ENCODE results near the gene C4orf50.

Gene C4orf50

GRCh38 chr4:5869966-5870619, 148.1 kb downstream of the C4orf50 start:
- H3K4me3 ChIP-seq (ENCODE audit: insufficient read depth, low read length, poor library complexity, severe bottlenecking), result no peak overlapping the region
- no peaks in the 10 kb centered on the region for H3K36me3 ChIP-seq (ENCODE audit: low read length)
- no peaks in the 10 kb centered on the region for H3K79me2 ChIP-seq (ENCODE audit: insufficient read depth, low read length)
- H3K9ac ChIP-seq (ENCODE audit: low read length), result no peak overlapping the region
- H4K20me1 ChIP-seq (ENCODE audit: low read depth, low read length), result no peaks in the 10 kb centered on the region
- no peaks in the 10 kb centered on the region for H3F3A ChIP-seq (ENCODE audit: insufficient read depth)
- no peak overlapping the region for H2AFZ ChIP-seq (ENCODE audit: low read depth, low read length, severe bottlenecking)
- H3K9me2 ChIP-seq (replicated peaks; ENCODE audit: insufficient read depth, low read length), result no peaks in the 10 kb centered on the region
- H3K4me2 ChIP-seq (ENCODE audit: low read depth, low read length, poor library complexity, severe bottlenecking), result no peak overlapping the region
- H3K27me3 ChIP-seq (ENCODE audit: low read length), result no peaks in the 10 kb centered on the region
- H3K9me3 ChIP-seq (ENCODE audit: insufficient read depth, low read length), result no peaks in the 10 kb centered on the region
- H3K27ac ChIP-seq (ENCODE audit: low read depth, low read length), result no peak overlapping the region
- TF ChIP-seq EZH2phosphoT487 (conservative IDR thresholded peaks at IDR 0.05; ENCODE audit: low read length) (no peak), CTCF (IDR thresholded peaks at IDR 0.05; ENCODE audit: insufficient read depth, low read length, poor library complexity, severe bottlenecking) (no peak)

GRCh38 chr4:5867866-5868265, 150.4 kb downstream of the C4orf50 start:
- no peaks in the 10 kb centered on the region for H3K9me3 ChIP-seq (ENCODE audit: insufficient read depth, low read length)
- no peaks in the 10 kb centered on the region for H3F3A ChIP-seq (ENCODE audit: insufficient read depth)
- TF ChIP-seq EZH2phosphoT487 (conservative IDR thresholded peaks at IDR 0.05; ENCODE audit: low read length) (no peak), CTCF (IDR thresholded peaks at IDR 0.05; ENCODE audit: insufficient read depth, low read length, poor library complexity, severe bottlenecking) (no peak)
- no peak overlapping the region for H2AFZ ChIP-seq (ENCODE audit: low read depth, low read length, severe bottlenecking)
- no peaks in the 10 kb centered on the region for H4K20me1 ChIP-seq (ENCODE audit: low read depth, low read length)
- H3K9ac ChIP-seq (ENCODE audit: low read length), result no peak overlapping the region
- no peak overlapping the region for H3K27ac ChIP-seq (ENCODE audit: low read depth, low read length)
- no peak overlapping the region for H3K4me2 ChIP-seq (ENCODE audit: low read depth, low read length, poor library complexity, severe bottlenecking)
- H3K79me2 ChIP-seq (ENCODE audit: insufficient read depth, low read length), result no peaks in the 10 kb centered on the region
- H3K36me3 ChIP-seq (ENCODE audit: low read length), result no peaks in the 10 kb centered on the region
- no peaks in the 10 kb centered on the region for H3K27me3 ChIP-seq (ENCODE audit: low read length)
- H3K4me3 ChIP-seq (ENCODE audit: insufficient read depth, low read length, poor library complexity, severe bottlenecking), result no peak overlapping the region
- H3K9me2 ChIP-seq (replicated peaks; ENCODE audit: insufficient read depth, low read length), result no peaks in the 10 kb centered on the region

- no peak overlapping the region for H3K9ac ChIP-seq (ENCODE audit: low read length)
- H3K4me3 ChIP-seq (ENCODE audit: insufficient read depth, low read length, poor library complexity, severe bottlenecking), result no peak overlapping the region
- no peak overlapping the region for H3K27ac ChIP-seq (ENCODE audit: low read depth, low read length)
- no peak overlapping the region for H2AFZ ChIP-seq (ENCODE audit: low read depth, low read length, severe bottlenecking)
- H3F3A ChIP-seq (ENCODE audit: insufficient read depth), result no peaks in the 10 kb centered on the region
- no peaks in the 10 kb centered on the region for H3K9me2 ChIP-seq (replicated peaks; ENCODE audit: insufficient read depth, low read length)
- H3K27me3 ChIP-seq (ENCODE audit: low read length), result no peaks in the 10 kb centered on the region
- no peak for TF ChIP-seq CTCF (IDR thresholded peaks at IDR 0.05; ENCODE audit: insufficient read depth, low read length, poor library complexity, severe bottlenecking)
- no peak for TF ChIP-seq EZH2phosphoT487 (conservative IDR thresholded peaks at IDR 0.05; ENCODE audit: low read length)
- no peaks in the 10 kb centered on the region for H3K79me2 ChIP-seq (ENCODE audit: insufficient read depth, low read length)
- H4K20me1 ChIP-seq (ENCODE audit: low read depth, low read length), result no peaks in the 10 kb centered on the region
- H3K36me3 ChIP-seq (ENCODE audit: low read length), result no peaks in the 10 kb centered on the region
- H3K4me2 ChIP-seq (ENCODE audit: low read depth, low read length, poor library complexity, severe bottlenecking), result no peak overlapping the region
- H3K9me3 ChIP-seq (ENCODE audit: insufficient read depth, low read length), result no peaks in the 10 kb centered on the region
These were observed 151.1 kb downstream of the C4orf50 start for GRCh38 chr4:5866841-5867813.

Data from SU-DHL-6 (cell line).